ENCODE results near the gene CDKN2AIPNL. TPM values are rescaled to one million over a fixed set of nuclear protein-coding genes. Genes with fewer than 3 reads are reported as not detected.

Gene CDKN2AIPNL
- total RNA-seq, 1 donor from 2014 or later: 22.8 TPM

GRCh38 chr5:134445856-134446818 is 34.5 kb upstream of the CDKN2AIPNL start:
- Mint-ChIP-seq H3K4me1 (ENCODE audit: low read depth, unreplicated experiment) (no peaks in the 10 kb centered on the region), H3K9me3 (ENCODE audit: unreplicated experiment) (no peaks in the 10 kb centered on the region), H3K4me3 (ENCODE audit: unreplicated experiment) (no peak overlapping the region), H3K36me3 (ENCODE audit: low read depth, unreplicated experiment) (peaks cover 3% of the 10 kb centered on the region), H3K27me3 (ENCODE audit: low read depth, unreplicated experiment) (peaks cover 4% of the 10 kb centered on the region), H3K27ac (ENCODE audit: unreplicated experiment) (no peak overlapping the region)
- Histone ChIP-seq H2AFZ (ENCODE audit: low read depth, low read length) (no peak overlapping the region), H3K79me2 (ENCODE audit: insufficient read depth, low read length) (no peaks in the 10 kb centered on the region), H3K9ac (ENCODE audit: low read length) (no peak overlapping the region), H3K9me3 (ENCODE audit: insufficient read depth, low read depth, low read length) (no peaks in the 10 kb centered on the region), H3K36me3 (ENCODE audit: insufficient read depth, low read length) (no peaks in the 10 kb centered on the region), H3K4me1 (ENCODE audit: insufficient read depth, low read length) (no peaks in the 10 kb centered on the region), H3K4me3 (ENCODE audit: insufficient read depth, low read depth, low read length) (no peak overlapping the region), H3K27me3 (ENCODE audit: insufficient read depth, low read length) (no peaks in the 10 kb centered on the region), H3K27ac (ENCODE audit: low read depth, low read length) (no peak overlapping the region), H3K4me2 (ENCODE audit: low read length) (no peak overlapping the region), H4K20me1 (ENCODE audit: insufficient read depth, low read length) (no peaks in the 10 kb centered on the region)
- no peak for FAIRE-seq
- DNase-seq (ENCODE audit: low read depth): no peak
- no peak for TF ChIP-seq EZH2 (IDR thresholded peaks at IDR 0.05; ENCODE audit: insufficient read depth, low read length)
- TF ChIP-seq CTCF (IDR thresholded peaks at IDR 0.05; ENCODE audit: insufficient read depth, low read depth, low read length): no peak

GRCh38 chr5:134444941-134445471 is 33.3 kb upstream of the CDKN2AIPNL start:
- FAIRE-seq (no peak), DNase-seq (ENCODE audit: low read depth) (no peak)
- Histone ChIP-seq H3K79me2 (ENCODE audit: insufficient read depth, low read length) (no peaks in the 10 kb centered on the region), H3K27ac (ENCODE audit: low read depth, low read length) (no peak overlapping the region), H3K9me3 (ENCODE audit: insufficient read depth, low read depth, low read length) (no peaks in the 10 kb centered on the region), H3K4me3 (ENCODE audit: insufficient read depth, low read depth, low read length) (no peak overlapping the region), H3K36me3 (ENCODE audit: insufficient read depth, low read length) (no peaks in the 10 kb centered on the region), H3K9ac (ENCODE audit: low read length) (no peak overlapping the region), H2AFZ (ENCODE audit: low read depth, low read length) (no peak overlapping the region), H3K4me2 (ENCODE audit: low read length) (no peak overlapping the region), H3K27me3 (ENCODE audit: insufficient read depth, low read length) (no peaks in the 10 kb centered on the region), H3K4me1 (ENCODE audit: insufficient read depth, low read length) (no peaks in the 10 kb centered on the region), H4K20me1 (ENCODE audit: insufficient read depth, low read length) (no peaks in the 10 kb centered on the region)
- Mint-ChIP-seq H3K4me3 (ENCODE audit: unreplicated experiment) (no peak overlapping the region), H3K27ac (ENCODE audit: unreplicated experiment) (no peak overlapping the region), H3K9me3 (ENCODE audit: unreplicated experiment) (no peaks in the 10 kb centered on the region), H3K4me1 (ENCODE audit: low read depth, unreplicated experiment) (no peaks in the 10 kb centered on the region), H3K27me3 (ENCODE audit: low read depth, unreplicated experiment) (peaks cover 4% of the 10 kb centered on the region), H3K36me3 (ENCODE audit: low read depth, unreplicated experiment) (peaks cover 3% of the 10 kb centered on the region)
- TF ChIP-seq CTCF (IDR thresholded peaks at IDR 0.05; ENCODE audit: insufficient read depth, low read depth, low read length) (no peak), EZH2 (IDR thresholded peaks at IDR 0.05; ENCODE audit: insufficient read depth, low read length) (no peak)

Measured in astrocyte (in vitro differentiated cells and primary cell).